DOHH2 (cell line): ENCODE measurements around the gene ICOSLG.

Source experiments
- H3F3A ChIP-seq: fragments of 200-600 bp; sonication (generic), shearing (Covaris generic); 2 replicates; pipeline ENCODE4 v1.6.0; 2016; ENCODE audit warnings: antibody characterized with exemption, mild to moderate bottlenecking; ENCODE audit not compliant: control insufficient read depth, insufficient read depth
- H3K27ac ChIP-seq: fragments of 200-600 bp; sonication (generic); 2 replicates; pipeline ENCODE4 v1.5.1; 2014; ENCODE audit warnings: low read depth, mild to moderate bottlenecking, low read length, moderate library complexity
- H3K27me3 ChIP-seq: fragments of 200-600 bp; sonication (generic); 2 replicates; pipeline ENCODE4 v1.6.1; 2014; ENCODE audit warnings: mild to moderate bottlenecking, low read length, mixed read lengths; ENCODE audit not compliant: control insufficient read depth
- H3K36me3 ChIP-seq: fragments of 200-600 bp; sonication (generic); 2 replicates; pipeline ENCODE4 v1.6.1; 2014; ENCODE audit warnings: mild to moderate bottlenecking, low read length, moderate library complexity, mixed read lengths; ENCODE audit not compliant: control insufficient read depth
- H3K4me1 ChIP-seq: fragments of 200-600 bp; sonication (generic); 2 replicates; pipeline ENCODE4 v1.6.1; 2014; ENCODE audit warnings: mild to moderate bottlenecking, low read length, mixed read lengths; ENCODE audit not compliant: control insufficient read depth
- H3K4me2 ChIP-seq: fragments of 200-600 bp; sonication (generic); 2 replicates; pipeline ENCODE4 v1.6.0; 2014; ENCODE audit warnings: mild to moderate bottlenecking, low read length, moderate library complexity
- H3K4me3 ChIP-seq: fragments of 200-600 bp; sonication (generic); 2 replicates; pipeline ENCODE4 v1.5.1; 2014; ENCODE audit warnings: mild to moderate bottlenecking, low read length, mixed read lengths
- H3K79me2 ChIP-seq: fragments of 200-600 bp; sonication (generic); 2 replicates; pipeline ENCODE4 v1.6.1; 2014; ENCODE audit warnings: mild to moderate bottlenecking, low read length, mixed read lengths; ENCODE audit not compliant: control insufficient read depth
- H3K9me2 ChIP-seq: fragments of 200-600 bp; sonication (generic); replicated peaks from 2 replicates; pipeline ENCODE4 v1.6.1; 2014; ENCODE audit warnings: mild to moderate bottlenecking, low read length, mixed read lengths; ENCODE audit not compliant: control insufficient read depth
- H3K9me3 ChIP-seq: fragments of 200-600 bp; sonication (generic); 2 replicates; pipeline ENCODE4 v1.6.1; 2014; ENCODE audit warnings: antibody characterized with exemption, low read length, mixed read lengths; ENCODE audit not compliant: control insufficient read depth, insufficient read depth
- H4K20me1 ChIP-seq: fragments of 200-600 bp; sonication (generic); 2 replicates; pipeline ENCODE4 v1.6.0; 2014; ENCODE audit warnings: low read depth, mild to moderate bottlenecking, antibody characterized with exemption, low read length, moderate library complexity; ENCODE audit not compliant: control insufficient read depth, insufficient read depth
- EZH2phosphoT487 ChIP-seq: fragments of 200-600 bp; sonication (generic); IDR thresholded peaks from 2 replicates; pipeline ENCODE4 v1.6.1; 2017; ENCODE audit warnings: borderline replicate concordance, mild to moderate bottlenecking, antibody characterized with exemption, low read length, moderate library complexity, mixed read lengths
- TF ChIP-seq, protein P1 (sequence below): fragments of 200-600 bp; sonication (generic); IDR thresholded peaks from one replicate; pipeline ENCODE4 v1.5.1; 2014; ENCODE audit warnings: antibody characterized with exemption, mild to moderate bottlenecking, low read depth, low read length; ENCODE audit not compliant: poor library complexity, severe bottlenecking

ICOSLG gene

DNA sequence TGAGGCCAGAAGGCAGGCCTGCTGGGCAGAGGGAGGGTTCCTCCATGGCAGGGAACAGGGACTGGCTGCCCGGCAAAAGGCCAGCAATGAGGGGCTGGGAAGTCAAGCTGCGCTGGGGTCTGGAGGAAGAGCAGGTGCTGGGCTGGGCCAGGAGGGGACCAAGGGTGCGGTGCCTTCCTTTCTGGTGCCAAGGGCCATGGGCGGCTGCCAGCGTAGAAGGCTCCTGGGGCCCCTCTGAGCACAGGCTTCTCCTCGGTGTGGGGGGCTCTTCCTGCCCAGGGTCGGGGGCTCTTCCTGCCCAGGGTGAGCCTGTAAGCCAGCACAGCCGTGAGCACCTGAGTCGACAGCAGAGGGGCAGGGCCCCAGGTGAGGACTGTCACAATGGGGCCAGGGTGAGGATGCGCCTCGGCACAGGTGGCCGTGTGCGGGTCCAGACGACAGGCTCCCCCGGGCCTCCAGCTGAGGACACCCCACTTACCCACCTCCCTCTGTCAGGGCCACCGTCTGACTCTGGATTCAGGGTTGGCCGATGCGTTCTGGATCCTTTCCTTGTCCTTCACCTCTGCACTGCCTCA lies 31.6 kb upstream of the ICOSLG start:
- no peaks in the 10 kb centered on the region for H3K4me1 ChIP-seq
- H4K20me1 ChIP-seq = no peaks in the 10 kb centered on the region
- no peaks in the 10 kb centered on the region for H3K9me2 ChIP-seq
- peaks cover 12% of the 10 kb centered on the region for H3K27me3 ChIP-seq
- no peak overlapping the region for H3K4me2 ChIP-seq
- no peaks in the 10 kb centered on the region for H3F3A ChIP-seq
- no peaks in the 10 kb centered on the region for H3K79me2 ChIP-seq
- no peak overlapping the region for H3K27ac ChIP-seq
- TF ChIP-seq, protein P1, sequence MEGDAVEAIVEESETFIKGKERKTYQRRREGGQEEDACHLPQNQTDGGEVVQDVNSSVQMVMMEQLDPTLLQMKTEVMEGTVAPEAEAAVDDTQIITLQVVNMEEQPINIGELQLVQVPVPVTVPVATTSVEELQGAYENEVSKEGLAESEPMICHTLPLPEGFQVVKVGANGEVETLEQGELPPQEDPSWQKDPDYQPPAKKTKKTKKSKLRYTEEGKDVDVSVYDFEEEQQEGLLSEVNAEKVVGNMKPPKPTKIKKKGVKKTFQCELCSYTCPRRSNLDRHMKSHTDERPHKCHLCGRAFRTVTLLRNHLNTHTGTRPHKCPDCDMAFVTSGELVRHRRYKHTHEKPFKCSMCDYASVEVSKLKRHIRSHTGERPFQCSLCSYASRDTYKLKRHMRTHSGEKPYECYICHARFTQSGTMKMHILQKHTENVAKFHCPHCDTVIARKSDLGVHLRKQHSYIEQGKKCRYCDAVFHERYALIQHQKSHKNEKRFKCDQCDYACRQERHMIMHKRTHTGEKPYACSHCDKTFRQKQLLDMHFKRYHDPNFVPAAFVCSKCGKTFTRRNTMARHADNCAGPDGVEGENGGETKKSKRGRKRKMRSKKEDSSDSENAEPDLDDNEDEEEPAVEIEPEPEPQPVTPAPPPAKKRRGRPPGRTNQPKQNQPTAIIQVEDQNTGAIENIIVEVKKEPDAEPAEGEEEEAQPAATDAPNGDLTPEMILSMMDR = no peak
- TF ChIP-seq EZH2phosphoT487 = no peak
- no peaks in the 10 kb centered on the region for H3K9me3 ChIP-seq
- H3K4me3 ChIP-seq = no peak overlapping the region
- no peaks in the 10 kb centered on the region for H3K36me3 ChIP-seq

GRCh38 chr21:44271558-44272283 lies 31.0 kb upstream of the ICOSLG start:
- Histone ChIP-seq H3K79me2 (no peaks in the 10 kb centered on the region), H3F3A (no peaks in the 10 kb centered on the region), H3K9me2 (no peaks in the 10 kb centered on the region), H3K4me3 (no peak overlapping the region), H3K36me3 (no peaks in the 10 kb centered on the region), H3K4me1 (no peaks in the 10 kb centered on the region), H3K4me2 (no peak overlapping the region), H4K20me1 (no peaks in the 10 kb centered on the region), H3K27me3 (peaks cover 12% of the 10 kb centered on the region), H3K9me3 (no peaks in the 10 kb centered on the region), H3K27ac (no peak overlapping the region)
- TF ChIP-seq, protein P1 = no peak
- TF ChIP-seq EZH2phosphoT487 = no peak

- TF ChIP-seq, protein P1 = no peak
- TF ChIP-seq EZH2phosphoT487 = no peak
- H3K9me2 ChIP-seq = no peaks in the 10 kb centered on the region
- no peaks in the 10 kb centered on the region for H3K79me2 ChIP-seq
- no peaks in the 10 kb centered on the region for H4K20me1 ChIP-seq
- H3K27me3 ChIP-seq = 0 out of 2 replicates have a peak, but pooled peaks cover 3% of the 10 kb centered on the region
- H3K27ac ChIP-seq = no peak overlapping the region
- no peak overlapping the region for H3K4me2 ChIP-seq
- H3F3A ChIP-seq = no peaks in the 10 kb centered on the region
- no peaks in the 10 kb centered on the region for H3K9me3 ChIP-seq
- no peak overlapping the region for H3K4me3 ChIP-seq
- H3K36me3 ChIP-seq = no peaks in the 10 kb centered on the region
- no peaks in the 10 kb centered on the region for H3K4me1 ChIP-seq
Measured at GRCh38 chr21:44269090-44269489, 28.3 kb upstream of the ICOSLG start.
